ENCODE measurements around the gene UBTD1.
"Not testable (repeated sequence)": the region's sequence is repeated elsewhere in the genome, so short reads cannot be mapped to it uniquely, and the experiment has no call there.

Gene UBTD1

GRCh38 chr10:97468162-97468561, 30.6 kb upstream of the UBTD1 start:
- Histone ChIP-seq H3K9me3 (ENCODE audit: severe bottlenecking) (no peaks in the 10 kb centered on the region), H3K4me1 (ENCODE audit: insufficient read depth, poor library complexity, severe bottlenecking) (peaks cover 18% of the 10 kb centered on the region), H3K27me3 (ENCODE audit: insufficient read depth, poor library complexity, severe bottlenecking) (no peaks in the 10 kb centered on the region), H3K4me3 (ENCODE audit: severe bottlenecking) (no peak overlapping the region), H3K36me3 (ENCODE audit: low read depth) (peaks cover 96% of the 10 kb centered on the region), H3K27ac (ENCODE audit: poor library complexity, severe bottlenecking) (peak overlapping the region; percentile 63)
- ATAC-seq (ENCODE audit: low read depth) (peak; percentile 18; the same call in 1 of the 3 replicates), DNase-seq (ENCODE audit: low spot score) (no peak)
- TF ChIP-seq CTCF (IDR thresholded peaks at IDR 0.05; ENCODE audit: poor library complexity, severe bottlenecking) = no peak

GRCh38 chr10:97468781-97469180, 29.9 kb upstream of the UBTD1 start:
- not testable (repeated sequence) for DNase-seq (ENCODE audit: low spot score); H3K4me3 ChIP-seq (ENCODE audit: severe bottlenecking); ATAC-seq (ENCODE audit: low read depth); H3K9me3 ChIP-seq (ENCODE audit: severe bottlenecking); H3K27me3 ChIP-seq (ENCODE audit: insufficient read depth, poor library complexity, severe bottlenecking)
- H3K4me1 ChIP-seq (ENCODE audit: insufficient read depth, poor library complexity, severe bottlenecking) = peaks cover 18% of the 10 kb centered on the region
- peak overlapping the region; percentile 63 for H3K27ac ChIP-seq (ENCODE audit: poor library complexity, severe bottlenecking)
- H3K36me3 ChIP-seq (ENCODE audit: low read depth) = peaks cover 97% of the 10 kb centered on the region

- Histone ChIP-seq H3K4me3 (ENCODE audit: severe bottlenecking) (no peak overlapping the region), H3K4me1 (ENCODE audit: insufficient read depth, poor library complexity, severe bottlenecking) (peaks cover 13% of the 10 kb centered on the region), H3K9me3 (ENCODE audit: severe bottlenecking) (no peaks in the 10 kb centered on the region), H3K27me3 (ENCODE audit: insufficient read depth, poor library complexity, severe bottlenecking) (no peaks in the 10 kb centered on the region), H3K27ac (ENCODE audit: poor library complexity, severe bottlenecking) (no peak overlapping the region), H3K36me3 (ENCODE audit: low read depth) (peaks cover 100% of the 10 kb centered on the region)
- no peak for TF ChIP-seq CTCF (IDR thresholded peaks at IDR 0.05; ENCODE audit: poor library complexity, severe bottlenecking)
- no peak for ATAC-seq (ENCODE audit: low read depth)
- no peak for DNase-seq (ENCODE audit: low spot score)
These were observed 23.8 kb upstream of the UBTD1 start for GRCh38 chr10:97474918-97475317.

- DNase-seq (ENCODE audit: low spot score) (no peak), ATAC-seq (ENCODE audit: low read depth) (no peak)
- Histone ChIP-seq H3K36me3 (ENCODE audit: low read depth) (peaks cover 98% of the 10 kb centered on the region), H3K9me3 (ENCODE audit: severe bottlenecking) (no peaks in the 10 kb centered on the region), H3K4me3 (ENCODE audit: severe bottlenecking) (no peak overlapping the region), H3K27ac (ENCODE audit: poor library complexity, severe bottlenecking) (no peak overlapping the region), H3K4me1 (ENCODE audit: insufficient read depth, poor library complexity, severe bottlenecking) (peaks cover 24% of the 10 kb centered on the region), H3K27me3 (ENCODE audit: insufficient read depth, poor library complexity, severe bottlenecking) (no peaks in the 10 kb centered on the region)
- TF ChIP-seq CTCF (IDR thresholded peaks at IDR 0.05; ENCODE audit: poor library complexity, severe bottlenecking) = no peak
These were observed 22.7 kb upstream of the UBTD1 start for GRCh38 chr10:97475936-97476594.

GRCh38 chr10:97479410-97479809, 19.3 kb upstream of the UBTD1 start:
- ATAC-seq (ENCODE audit: low read depth) = peak; percentile 29; the same call in 1 of the 3 replicates
- not testable (repeated sequence) for H3K4me3 ChIP-seq (ENCODE audit: severe bottlenecking); H3K9me3 ChIP-seq (ENCODE audit: severe bottlenecking); DNase-seq (ENCODE audit: low spot score); H3K27me3 ChIP-seq (ENCODE audit: insufficient read depth, poor library complexity, severe bottlenecking)
- peak overlapping the region; percentile 79 for H3K27ac ChIP-seq (ENCODE audit: poor library complexity, severe bottlenecking)
- peaks cover 93% of the 10 kb centered on the region for H3K36me3 ChIP-seq (ENCODE audit: low read depth)
- peaks cover 41% of the 10 kb centered on the region for H3K4me1 ChIP-seq (ENCODE audit: insufficient read depth, poor library complexity, severe bottlenecking)

GRCh38 chr10:97479939-97480338, 18.8 kb upstream of the UBTD1 start:
- DNase-seq (ENCODE audit: low spot score) = no peak
- Histone ChIP-seq H3K4me1 (ENCODE audit: insufficient read depth, poor library complexity, severe bottlenecking) (peaks cover 41% of the 10 kb centered on the region), H3K27me3 (ENCODE audit: insufficient read depth, poor library complexity, severe bottlenecking) (no peaks in the 10 kb centered on the region), H3K27ac (ENCODE audit: poor library complexity, severe bottlenecking) (peak overlapping the region; percentile 79), H3K4me3 (ENCODE audit: severe bottlenecking) (no peak overlapping the region), H3K36me3 (ENCODE audit: low read depth) (peaks cover 93% of the 10 kb centered on the region), H3K9me3 (ENCODE audit: severe bottlenecking) (no peaks in the 10 kb centered on the region)
- ATAC-seq (ENCODE audit: low read depth) = no peak
- TF ChIP-seq CTCF (IDR thresholded peaks at IDR 0.05; ENCODE audit: poor library complexity, severe bottlenecking) = no peak

Measured in RWPE2 (cell line).